SK-N-MC (cell line): ENCODE measurements around the gene LRFN2.

Experiments used
- EZH2 ChIP-seq: fragments of 200-600 bp; sonication (generic); IDR thresholded peaks from one replicate; pipeline ENCODE4 v1.6.1; 2017; ENCODE audit warnings: antibody characterized with exemption
- FOXP2 ChIP-seq: optimal IDR thresholded peaks from 2 replicates; pipeline ENCODE3; 2011; ENCODE audit warnings: mild to moderate bottlenecking, moderate library complexity; ENCODE audit not compliant: insufficient read depth; ENCODE audit errors: extremely low read length, control extremely low read depth
- POLR2AphosphoS5 ChIP-seq: IDR thresholded peaks from 2 replicates; pipeline ENCODE4 v1.6.1; 2012; ENCODE audit warnings: mild to moderate bottlenecking, low read depth, low read length, borderline replicate concordance

DNA sequence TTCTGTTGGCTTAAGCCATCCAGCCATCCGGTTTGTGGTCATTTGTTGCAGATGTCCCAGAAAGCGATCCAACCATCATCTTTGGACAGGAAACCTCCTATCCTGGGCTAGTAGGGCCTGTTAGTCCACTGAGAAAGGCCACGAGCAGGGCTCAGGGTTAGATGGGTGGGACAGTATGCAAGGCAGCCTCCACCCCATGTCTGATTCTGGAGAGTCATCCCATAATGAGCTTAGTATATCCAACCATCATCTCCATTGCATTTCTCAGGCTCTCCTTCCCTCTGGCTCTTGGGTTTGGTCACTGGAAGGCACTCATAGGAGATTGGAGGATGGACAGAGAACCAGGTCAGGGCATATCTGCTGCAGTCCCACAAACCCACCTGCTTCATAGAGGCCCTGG, 117.8 kb downstream of the LRFN2 start:
- TF ChIP-seq EZH2 (no peak), POLR2AphosphoS5 (no peak), FOXP2 (no peak)
